Measurements from ENCODE around the gene FBXL17.

The FBXL17 gene

DNA sequence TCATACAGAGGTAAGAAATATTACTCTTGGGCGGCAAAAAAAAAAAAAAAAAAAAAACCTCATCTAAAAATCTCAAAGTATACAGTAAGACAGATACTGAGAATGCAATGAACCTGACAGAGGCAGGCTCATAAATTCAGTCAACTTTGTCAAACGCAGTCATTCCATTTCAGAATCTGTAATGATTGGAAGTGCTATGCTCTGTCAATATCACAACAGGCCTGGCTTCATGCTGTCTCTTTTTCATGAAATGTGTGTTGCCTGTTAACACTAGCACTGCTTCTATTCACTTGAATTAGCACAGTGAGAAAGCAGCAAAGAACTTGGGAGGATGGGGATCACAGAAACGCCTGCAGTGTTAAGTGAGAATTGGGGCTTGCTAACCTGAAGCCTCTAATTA lies 510.9 kb downstream of the FBXL17 start:
- in situ Hi-C loops (cut with MboI; ENCODE audit: low sequenced_read_pairs), result no loop called here

DNA sequence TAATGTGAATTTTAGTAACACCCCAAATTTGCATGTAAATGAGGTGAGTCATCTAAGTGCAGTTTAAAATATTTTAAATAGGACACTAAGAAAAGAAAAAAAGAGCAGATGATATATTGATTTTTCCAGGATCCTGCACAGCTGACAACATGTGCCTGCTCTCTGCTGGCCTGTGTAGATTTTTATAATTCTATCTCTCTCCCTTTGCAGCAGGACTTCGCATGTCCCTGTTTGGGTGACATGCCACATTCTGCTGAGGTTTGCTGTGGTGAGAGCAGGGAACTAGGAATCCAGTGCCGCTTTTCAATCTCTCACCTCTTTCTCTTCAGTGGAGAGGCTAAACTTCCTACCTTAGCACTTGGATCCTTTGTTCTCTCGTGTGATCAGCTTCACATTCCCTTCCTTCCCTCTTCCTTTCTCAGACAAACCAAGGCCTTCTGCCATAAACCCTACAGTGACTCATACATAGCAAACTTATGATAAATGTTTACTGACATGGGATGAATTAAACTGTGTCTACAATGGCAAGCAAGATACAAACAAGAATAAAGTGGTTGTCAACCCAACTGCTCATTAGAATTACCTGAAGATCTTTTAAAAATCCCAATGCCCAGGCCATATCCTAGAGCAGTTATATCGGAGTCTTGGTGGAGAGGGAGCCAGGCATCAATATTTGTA lies 512.3 kb downstream of the FBXL17 start:
- in situ Hi-C loops (cut with MboI; ENCODE audit: low sequenced_read_pairs), result no loop called here

DNA sequence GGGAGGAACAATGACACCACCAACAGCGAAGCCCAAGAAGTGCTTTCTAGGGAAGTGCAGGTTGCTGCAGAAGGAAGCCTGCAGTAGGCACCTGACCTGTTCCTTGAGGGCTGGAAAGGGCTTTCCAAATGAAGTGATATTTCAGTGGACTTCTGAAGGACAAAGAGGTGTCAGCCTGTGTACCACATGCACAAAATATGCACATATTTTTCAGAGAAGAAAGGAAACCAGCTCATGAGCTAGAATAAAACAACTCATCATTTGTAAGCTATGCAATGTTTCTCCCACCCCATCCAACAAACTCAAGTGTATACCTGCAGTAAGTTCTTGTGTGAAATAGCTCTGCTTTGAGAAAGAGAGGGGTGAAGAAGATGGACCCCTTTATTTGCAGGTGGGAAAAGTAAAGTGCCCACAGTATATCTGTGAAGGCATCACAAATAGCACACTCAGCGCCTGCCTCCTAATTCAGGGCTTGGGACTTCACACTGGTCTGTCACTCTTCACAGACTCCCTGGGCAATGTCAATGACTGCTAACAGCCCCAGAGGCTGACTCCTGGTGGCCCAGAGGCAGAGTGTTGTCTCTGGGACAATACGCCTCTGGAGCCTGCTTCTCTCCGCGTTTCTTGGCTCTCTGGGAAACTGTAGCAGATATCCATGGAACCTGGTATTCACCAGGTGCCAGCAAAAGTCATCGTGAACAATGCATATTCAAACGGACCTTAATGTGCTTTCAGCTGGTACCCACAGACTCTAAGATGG lies 513.1 kb downstream of the FBXL17 start:
- in situ Hi-C loops (cut with MboI; ENCODE audit: low sequenced_read_pairs), result no loop called here

DNA sequence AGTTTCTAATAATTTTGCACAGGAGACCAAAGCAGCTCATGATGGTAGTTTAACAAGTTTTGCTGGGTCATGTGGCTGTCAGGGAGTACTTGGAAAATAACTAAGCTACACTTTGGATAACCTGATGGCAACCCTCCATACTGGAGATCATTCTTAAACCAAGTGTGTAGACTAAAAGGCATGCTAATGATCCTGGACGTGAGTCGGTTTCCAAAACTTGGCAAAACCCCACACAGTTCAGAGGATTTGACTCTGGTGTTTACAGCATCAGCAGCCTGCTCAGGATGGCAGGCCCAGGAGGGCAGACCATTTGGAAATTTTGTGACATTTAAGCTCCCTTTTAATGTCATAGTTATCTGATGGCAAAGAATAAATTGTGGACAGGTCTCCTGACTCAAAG lies 514.6 kb downstream of the FBXL17 start:
- in situ Hi-C loops (cut with MboI; ENCODE audit: low sequenced_read_pairs), result no loop called here

DNA sequence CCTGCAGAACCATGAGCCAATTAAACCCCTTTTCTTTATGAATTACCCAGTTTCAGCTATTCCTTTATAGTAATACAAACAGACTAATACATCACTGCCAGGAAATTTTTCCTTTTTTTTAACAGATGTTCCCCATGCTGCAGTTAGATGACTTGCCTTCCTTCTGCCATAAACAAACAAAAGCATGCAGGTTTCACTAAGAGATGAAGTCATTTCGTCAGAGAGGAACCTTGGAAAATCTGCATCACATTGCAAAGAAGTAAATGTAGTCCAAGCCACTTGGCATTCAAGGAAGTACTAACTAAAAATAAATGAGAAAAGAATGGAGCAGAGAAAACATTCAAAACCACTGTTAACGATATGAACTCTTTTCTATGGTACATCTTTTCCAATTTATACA lies 517.1 kb downstream of the FBXL17 start:
- in situ Hi-C loops (cut with MboI; ENCODE audit: low sequenced_read_pairs), result no loop called here

DNA sequence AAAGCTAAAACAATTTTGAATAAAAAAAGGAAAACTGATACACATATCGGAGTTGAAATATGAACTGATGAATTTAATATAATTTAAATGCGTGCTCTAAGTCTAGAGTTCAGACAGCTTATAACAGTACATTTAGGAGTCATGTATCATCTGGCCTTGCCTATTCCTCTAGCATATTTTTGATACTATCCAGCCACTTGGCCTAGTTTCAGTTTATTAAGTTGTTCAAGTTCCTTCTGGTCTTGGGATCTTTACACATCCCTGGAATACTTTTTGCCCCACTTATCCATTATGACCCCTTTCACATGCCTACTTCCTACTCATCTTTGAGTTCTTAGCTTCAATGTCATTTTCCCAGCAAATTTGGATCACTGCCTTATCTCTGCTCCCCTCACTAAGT lies 518.8 kb downstream of the FBXL17 start:
- in situ Hi-C loops (cut with MboI; ENCODE audit: low sequenced_read_pairs), result no loop called here

DNA sequence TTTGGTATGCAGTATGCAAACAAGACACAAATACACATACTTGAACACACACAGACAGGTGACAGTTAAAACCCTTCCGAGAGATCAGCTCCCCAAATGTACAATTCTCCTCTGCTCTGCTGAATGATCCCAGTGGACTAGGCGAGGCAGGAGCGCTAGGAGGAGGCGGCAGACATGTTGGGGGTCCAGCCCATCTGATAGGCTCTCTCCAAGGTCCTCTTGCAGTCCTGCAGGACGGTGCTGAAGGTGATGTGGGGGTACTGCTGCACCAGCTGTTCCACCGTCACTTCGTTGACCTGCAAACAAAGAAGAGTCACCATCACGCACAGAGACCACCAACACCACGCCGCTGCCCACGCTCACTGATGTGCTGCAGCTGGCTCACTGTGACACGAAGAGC lies 520.3 kb downstream of the FBXL17 start:
- in situ Hi-C loops (cut with MboI; ENCODE audit: low sequenced_read_pairs), result no loop called here

DNA sequence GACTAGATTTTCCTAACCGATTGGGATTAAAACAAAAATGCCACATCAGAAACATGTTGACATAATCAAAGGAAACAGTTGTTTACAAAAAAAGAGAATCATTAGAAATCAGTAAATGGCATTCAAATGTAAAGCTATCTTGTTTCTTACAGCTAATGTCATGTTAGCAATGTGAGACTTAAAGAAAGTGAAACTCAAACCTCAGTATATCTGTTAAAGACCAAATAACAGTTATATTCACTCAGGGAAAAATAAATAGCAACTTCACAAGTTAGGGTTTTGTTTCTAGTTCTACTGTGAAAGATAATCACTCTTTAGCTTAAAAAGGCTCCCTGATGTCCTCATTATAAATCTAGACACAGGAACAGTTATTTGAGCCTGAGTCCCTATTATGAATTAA lies 521.9 kb downstream of the FBXL17 start:
- in situ Hi-C loops (cut with MboI; ENCODE audit: low sequenced_read_pairs), result no loop called here

DNA sequence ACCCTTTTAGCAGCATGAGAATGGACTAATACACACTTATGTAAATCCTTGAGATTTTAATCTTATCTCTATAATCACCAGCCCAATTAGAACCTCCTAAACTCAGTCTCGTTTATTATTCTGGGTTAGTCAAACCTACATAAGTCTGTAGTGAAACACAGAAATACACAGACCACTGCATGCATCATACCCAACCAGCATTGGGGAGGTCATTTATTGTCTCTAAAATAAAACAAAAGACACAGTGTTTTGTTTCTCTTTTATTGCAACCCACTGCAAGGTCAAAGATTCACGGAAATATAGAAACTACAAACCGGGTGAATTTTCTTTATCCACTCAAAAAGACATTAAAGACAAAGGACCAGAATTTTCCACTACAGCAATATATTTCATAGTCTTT lies 523.1 kb downstream of the FBXL17 start:
- in situ Hi-C loops (cut with MboI; ENCODE audit: low sequenced_read_pairs), result no loop called here

DNA sequence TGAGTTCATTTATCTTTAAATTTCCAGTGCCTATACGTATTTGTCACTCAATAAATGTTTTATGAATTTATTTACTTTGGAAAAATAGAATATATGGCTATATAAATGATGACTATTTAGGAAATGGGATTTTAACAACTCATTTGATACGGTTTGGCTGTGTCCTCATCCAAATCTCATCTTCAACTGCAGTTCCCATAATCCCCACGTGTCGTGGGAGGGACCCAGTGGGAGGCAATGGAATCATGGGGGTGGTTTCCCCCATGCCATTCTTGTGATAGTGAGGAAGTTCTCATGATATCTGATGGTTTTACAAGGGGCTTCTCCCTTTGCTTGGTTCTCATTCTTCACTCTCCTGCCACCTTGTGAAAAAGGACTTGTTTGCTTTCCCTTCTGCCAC lies 523.6 kb downstream of the FBXL17 start:
- in situ Hi-C loops (cut with MboI; ENCODE audit: low sequenced_read_pairs), result no loop called here

DNA sequence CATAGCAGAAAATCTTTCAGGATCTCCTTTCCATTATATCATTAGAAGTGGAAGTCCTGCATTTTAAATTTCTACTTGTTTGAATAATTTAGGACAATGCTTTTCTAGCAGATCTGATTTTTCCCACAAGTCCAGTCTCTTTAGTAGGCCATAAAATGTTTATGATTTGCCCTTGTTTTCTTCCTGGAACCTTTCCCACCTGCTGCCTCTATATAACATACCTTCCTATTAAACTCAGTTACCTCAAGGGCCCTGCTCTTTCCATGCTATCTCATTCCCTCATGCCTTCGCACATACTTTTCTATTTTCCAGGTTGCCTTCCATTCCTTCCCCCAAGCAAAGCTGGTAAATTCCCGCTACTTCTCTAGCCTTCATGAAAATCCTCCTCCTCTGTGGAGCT lies 524.1 kb downstream of the FBXL17 start:
- in situ Hi-C loops (cut with MboI; ENCODE audit: low sequenced_read_pairs), result no loop called here

DNA sequence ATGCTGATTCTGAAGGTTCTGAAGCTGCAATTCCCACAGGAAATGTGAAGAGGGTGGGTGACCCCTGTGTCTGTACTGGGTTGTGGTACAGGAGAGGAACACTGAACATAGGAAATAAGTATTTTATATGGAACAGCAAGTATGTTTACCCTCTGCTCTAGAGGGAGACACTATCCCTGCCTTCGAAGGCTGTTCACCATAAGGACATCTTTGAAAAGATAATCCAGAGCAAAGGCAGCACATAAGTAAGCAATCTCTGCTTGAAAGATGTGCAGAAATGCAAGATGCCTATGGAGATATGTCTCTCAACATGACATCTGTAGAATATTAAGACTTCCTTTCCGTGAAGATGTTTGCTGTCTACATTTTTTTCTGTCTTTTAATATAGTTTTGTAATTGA lies 526.7 kb downstream of the FBXL17 start:
- in situ Hi-C loops (cut with MboI; ENCODE audit: low sequenced_read_pairs), result no loop called here

DNA sequence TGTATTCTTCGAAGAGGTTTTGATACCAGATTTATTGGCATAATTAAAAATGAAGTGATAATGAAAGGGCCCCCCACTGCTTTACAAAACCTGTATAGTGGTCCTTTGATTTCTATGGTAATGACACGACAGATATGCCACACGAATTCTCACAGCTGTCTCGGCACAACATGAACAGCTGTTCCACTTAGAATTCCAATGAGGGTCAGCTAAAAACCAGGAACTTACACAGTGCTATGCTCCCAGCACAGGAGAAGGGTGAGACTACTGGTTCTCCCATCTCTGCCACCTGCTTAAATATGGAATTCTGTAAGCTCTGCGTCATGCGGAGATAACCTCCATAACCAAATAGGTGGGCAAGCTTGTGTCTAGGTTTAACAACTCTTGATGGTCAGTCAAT lies 528.2 kb downstream of the FBXL17 start:
- in situ Hi-C loops (cut with MboI; ENCODE audit: low sequenced_read_pairs), result no loop called here

DNA sequence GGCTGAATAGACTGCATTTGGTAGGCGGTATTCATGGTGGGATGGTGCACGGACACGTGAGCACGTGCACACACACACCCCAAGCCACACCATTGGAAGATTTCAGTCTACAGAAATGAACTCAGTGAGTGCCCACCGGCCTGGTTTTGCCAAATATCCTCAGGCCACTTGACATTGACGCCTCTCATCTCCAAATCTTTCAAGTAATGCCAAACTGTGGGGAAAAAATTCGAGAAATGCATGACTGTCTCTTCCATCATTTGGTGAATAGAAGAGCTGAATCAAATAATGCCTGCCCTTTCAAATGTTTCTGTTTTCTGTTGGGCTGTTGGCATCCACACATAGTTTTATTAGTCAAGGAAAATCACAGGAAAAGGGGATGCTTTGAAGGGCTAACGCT lies 528.9 kb downstream of the FBXL17 start:
- in situ Hi-C loops (cut with MboI; ENCODE audit: low sequenced_read_pairs), result no loop called here

DNA sequence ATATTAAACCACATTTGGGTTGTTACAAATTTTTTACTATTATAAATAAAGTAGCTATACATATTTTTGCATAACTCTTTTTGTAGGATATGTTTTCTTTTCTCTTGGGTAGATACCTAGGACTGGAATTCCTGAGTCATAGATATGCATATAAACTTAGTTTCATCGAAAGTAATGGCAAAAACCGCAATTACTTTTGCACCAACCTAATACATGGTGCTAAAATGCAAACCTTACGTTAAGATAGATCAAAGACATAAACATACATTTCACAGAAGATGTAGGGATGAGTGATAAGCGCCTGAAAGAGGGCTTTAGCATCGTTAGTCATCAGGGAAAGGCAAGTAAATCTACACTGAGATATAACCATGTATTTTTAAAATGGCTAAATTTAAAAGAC lies 532.8 kb downstream of the FBXL17 start:
- in situ Hi-C loops (cut with MboI; ENCODE audit: low sequenced_read_pairs), result no loop called here

DNA sequence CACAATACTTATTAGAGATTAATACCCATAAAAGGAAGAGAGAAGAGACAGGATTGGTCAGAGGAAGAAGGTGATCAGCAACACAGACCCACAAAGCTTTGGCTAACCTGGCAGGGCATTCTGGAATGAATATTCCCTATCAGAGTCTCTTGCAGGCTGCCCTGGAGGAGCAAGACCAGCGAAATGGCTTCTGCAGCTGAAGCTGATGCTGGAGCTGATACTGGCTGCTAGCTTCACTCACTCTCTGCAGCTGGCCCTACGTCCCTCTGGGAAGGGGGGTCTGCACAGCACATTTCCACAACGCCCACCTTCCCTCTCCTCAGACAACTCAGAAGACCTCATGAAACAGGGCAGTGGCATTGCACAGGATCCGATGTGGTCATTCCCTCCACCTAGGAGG lies 541.3 kb downstream of the FBXL17 start:
- in situ Hi-C loops (cut with MboI; ENCODE audit: low sequenced_read_pairs), result no loop called here

DNA sequence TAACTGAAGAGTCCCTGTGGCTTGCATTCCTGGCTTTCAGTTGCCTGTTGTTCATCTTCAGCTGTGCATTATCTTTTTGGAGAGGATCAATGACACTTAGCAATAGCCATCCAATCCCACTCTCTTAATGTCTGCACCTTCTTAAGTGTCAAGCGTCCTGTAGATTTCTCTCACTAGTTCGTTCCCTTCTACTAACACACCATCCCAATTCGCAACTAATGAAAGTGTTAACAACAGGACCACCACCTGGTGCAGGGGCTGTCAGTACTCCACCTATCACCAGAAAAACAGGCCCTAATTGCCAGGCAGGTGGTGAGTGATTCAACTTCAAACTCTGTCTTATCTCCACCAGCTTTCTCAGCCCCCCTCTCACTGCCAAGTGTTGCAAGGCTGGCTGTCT lies 541.7 kb downstream of the FBXL17 start:
- in situ Hi-C loops (cut with MboI; ENCODE audit: low sequenced_read_pairs), result no loop called here

DNA sequence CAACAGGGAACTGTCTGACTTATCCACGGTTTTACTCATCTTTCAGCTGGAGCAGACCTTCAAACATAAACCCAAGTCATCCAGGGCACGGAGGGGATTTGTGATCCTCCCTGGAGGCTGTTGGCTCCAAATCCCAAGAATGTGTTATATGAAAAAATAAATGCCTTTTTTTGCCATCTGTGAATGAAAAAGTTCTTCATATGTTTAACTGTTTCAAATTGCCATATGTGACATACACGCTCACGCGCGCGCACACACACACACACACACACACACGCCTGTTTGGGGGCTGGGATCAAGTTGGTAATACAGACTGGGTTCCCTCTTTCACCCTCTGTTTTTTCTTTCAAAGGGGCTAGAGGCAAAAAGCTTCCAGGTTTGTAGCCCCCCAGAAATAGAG lies 546.8 kb downstream of the FBXL17 start:
- in situ Hi-C loops (cut with MboI; ENCODE audit: low sequenced_read_pairs), result no loop called here

DNA sequence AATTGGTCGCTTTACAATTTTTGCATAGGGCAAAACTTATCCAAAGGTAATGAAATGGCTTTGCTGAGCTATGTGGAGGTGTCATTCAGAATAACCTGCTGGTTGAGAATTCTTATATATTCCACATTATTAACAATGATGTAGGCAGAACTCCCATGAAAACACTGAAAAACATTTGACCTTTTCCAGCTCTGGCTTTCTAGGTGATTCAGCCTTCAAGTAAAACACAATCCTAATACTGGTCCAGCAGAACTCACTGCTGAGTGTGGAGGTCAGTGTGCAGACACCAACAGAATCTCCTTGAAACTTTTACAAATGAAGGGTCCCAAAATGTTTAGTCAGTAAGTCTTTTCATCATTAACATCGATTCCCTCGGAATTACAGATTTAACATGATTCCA lies 549.2 kb downstream of the FBXL17 start:
- in situ Hi-C loops (cut with MboI; ENCODE audit: low sequenced_read_pairs), result no loop called here

DNA sequence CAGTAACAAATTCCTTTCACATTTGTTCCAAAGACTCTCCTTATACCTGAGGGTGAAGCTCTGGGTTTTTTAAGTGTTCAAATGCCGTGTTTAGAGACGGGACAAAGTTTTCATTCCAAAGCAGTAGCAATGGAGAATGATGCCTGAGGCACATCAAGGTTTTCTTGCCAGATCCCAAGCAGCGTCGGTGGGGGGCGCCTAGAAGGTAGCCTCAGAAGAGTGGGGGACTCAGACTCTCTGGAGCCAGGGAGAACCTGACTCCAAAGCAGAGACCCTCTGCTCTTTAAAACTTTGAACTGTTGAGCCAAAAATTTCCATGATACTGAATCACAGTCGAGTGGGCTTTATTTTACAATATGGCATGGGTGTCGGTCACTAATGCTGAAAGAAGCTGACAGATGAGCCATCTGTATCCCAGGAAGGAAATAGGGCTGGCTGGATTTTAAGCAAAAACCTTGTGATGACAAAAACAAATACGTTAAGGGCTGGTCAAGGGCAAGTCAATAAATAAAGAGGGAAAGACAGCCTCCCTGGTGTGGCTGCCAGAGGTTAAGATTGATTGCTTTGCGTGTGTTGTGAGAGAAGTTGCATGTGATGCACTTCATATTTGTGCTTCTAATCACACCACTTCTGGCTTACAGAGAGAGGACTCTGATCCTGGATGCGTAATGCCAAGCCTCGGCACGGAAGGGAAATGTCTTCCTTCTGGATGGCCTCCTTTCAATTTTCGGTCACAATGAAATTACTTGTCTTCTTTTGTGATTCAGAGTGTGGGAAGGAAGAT lies 550.1 kb downstream of the FBXL17 start:
- in situ Hi-C loops (cut with MboI; ENCODE audit: low sequenced_read_pairs), result no loop called here

DNA sequence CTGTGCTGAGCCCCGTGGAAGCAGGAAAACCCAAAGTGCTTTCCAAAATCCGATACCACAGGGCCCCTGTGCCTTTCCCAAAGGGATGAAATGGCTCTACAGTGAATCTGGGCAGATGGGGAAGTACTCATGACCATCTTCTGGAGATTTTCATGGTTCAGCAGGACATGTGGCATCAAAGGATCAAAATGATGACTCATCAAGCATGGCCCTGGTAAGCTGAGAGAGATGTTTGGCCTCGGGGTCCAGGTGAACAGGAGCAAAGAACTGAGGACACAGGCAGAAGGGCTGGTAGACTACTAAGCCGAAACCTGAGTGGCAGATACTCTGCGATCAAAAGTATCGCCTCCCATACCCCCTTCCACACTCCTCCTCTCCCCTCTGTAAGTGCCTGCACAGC lies 551.1 kb downstream of the FBXL17 start:
- in situ Hi-C loops (cut with MboI; ENCODE audit: low sequenced_read_pairs), result no loop called here
